NB4 (cell line): ENCODE data around the gene KATNBL1.
"Not testable (repeated sequence)": the region's sequence is repeated elsewhere in the genome, so short reads cannot be mapped to it uniquely, and the experiment has no call there.

ENCODE experiments used
- DNase-seq: peaks from one replicate; pipeline ENCODE4 v3.0.0; 2010; ENCODE audit warnings: low read depth
- H3K4me3 ChIP-seq: one replicate; pipeline ENCODE4 v1.5.1; 2011; ENCODE audit warnings: mild to moderate bottlenecking, low read depth, low read length, moderate library complexity
- MAX ChIP-seq: IDR thresholded peaks from 2 replicates; pipeline ENCODE4 v1.6.1; 2011; ENCODE audit warnings: low read depth, low read length
- MYC ChIP-seq: IDR thresholded peaks from 2 replicates; pipeline ENCODE4 v1.6.1; 2011; ENCODE audit warnings: low read depth, low read length
- POLR2A ChIP-seq: IDR thresholded peaks from 2 replicates; pipeline ENCODE4 v1.6.1; 2011; ENCODE audit warnings: mild to moderate bottlenecking; ENCODE audit not compliant: insufficient read length; ENCODE audit errors: extremely low read depth
- TF ChIP-seq, protein P1 (sequence below): IDR thresholded peaks from one replicate; pipeline ENCODE4 v1.5.1; 2012; ENCODE audit warnings: low read depth, low read length

Gene KATNBL1

GRCh38 chr15:34125945-34126344 is 84.0 kb downstream of the KATNBL1 start:
- no peak for DNase-seq
- TF ChIP-seq, protein P1, sequence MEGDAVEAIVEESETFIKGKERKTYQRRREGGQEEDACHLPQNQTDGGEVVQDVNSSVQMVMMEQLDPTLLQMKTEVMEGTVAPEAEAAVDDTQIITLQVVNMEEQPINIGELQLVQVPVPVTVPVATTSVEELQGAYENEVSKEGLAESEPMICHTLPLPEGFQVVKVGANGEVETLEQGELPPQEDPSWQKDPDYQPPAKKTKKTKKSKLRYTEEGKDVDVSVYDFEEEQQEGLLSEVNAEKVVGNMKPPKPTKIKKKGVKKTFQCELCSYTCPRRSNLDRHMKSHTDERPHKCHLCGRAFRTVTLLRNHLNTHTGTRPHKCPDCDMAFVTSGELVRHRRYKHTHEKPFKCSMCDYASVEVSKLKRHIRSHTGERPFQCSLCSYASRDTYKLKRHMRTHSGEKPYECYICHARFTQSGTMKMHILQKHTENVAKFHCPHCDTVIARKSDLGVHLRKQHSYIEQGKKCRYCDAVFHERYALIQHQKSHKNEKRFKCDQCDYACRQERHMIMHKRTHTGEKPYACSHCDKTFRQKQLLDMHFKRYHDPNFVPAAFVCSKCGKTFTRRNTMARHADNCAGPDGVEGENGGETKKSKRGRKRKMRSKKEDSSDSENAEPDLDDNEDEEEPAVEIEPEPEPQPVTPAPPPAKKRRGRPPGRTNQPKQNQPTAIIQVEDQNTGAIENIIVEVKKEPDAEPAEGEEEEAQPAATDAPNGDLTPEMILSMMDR: no peak
- no peak overlapping the region for H3K4me3 ChIP-seq

GRCh38 chr15:34124651-34125050 is 85.2 kb downstream of the KATNBL1 start:
- no peak for TF ChIP-seq POLR2A
- TF ChIP-seq MYC: no peak
- TF ChIP-seq MAX: no peak
- TF ChIP-seq, protein P1: no peak
- no peak overlapping the region for H3K4me3 ChIP-seq
- no peak for DNase-seq

DNA sequence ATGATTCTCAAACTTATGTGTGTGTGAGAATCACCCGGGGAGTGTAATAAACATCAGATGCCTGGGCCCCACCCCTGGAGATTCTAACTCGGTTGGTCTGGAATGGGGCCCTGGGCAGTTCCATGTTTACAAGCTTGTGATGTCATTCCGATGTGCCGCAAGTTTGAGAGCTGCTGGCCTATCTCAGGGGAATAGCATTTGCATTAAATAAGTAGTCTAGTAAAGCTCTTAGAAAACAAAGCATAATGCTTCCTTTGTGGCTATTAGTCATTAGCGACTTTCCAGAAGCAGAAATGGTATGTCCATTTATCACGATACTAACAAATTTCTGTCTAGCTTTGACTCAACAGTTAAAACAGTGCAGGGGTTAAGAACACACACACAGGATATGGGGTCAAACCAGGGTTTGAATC is 87.1 kb downstream of the KATNBL1 start:
- no peak overlapping the region for H3K4me3 ChIP-seq
- TF ChIP-seq POLR2A (no peak), MAX (no peak), MYC (no peak)
- TF ChIP-seq, protein P1: no peak
- DNase-seq: no peak

- not testable (repeated sequence) for H3K4me3 ChIP-seq, DNase-seq
Measured at GRCh38 chr15:34121786-34122185, 88.1 kb downstream of the KATNBL1 start.

- DNase-seq, H3K4me3 ChIP-seq: not testable (repeated sequence)
Measured at GRCh38 chr15:34120420-34120819, 89.5 kb downstream of the KATNBL1 start.

- H3K4me3 ChIP-seq: no peak overlapping the region
- TF ChIP-seq MAX: no peak
- no peak for TF ChIP-seq POLR2A
- TF ChIP-seq, protein P1: no peak
- no peak for TF ChIP-seq MYC
- DNase-seq: no peak
Measured at GRCh38 chr15:34119291-34119690, 90.6 kb downstream of the KATNBL1 start.

- DNase-seq: no peak
- no peak for TF ChIP-seq MYC
- TF ChIP-seq, protein P1: no peak
- TF ChIP-seq POLR2A: no peak
- no peak for TF ChIP-seq MAX
- no peak overlapping the region for H3K4me3 ChIP-seq
Measured at GRCh38 chr15:34116620-34117019, 93.3 kb downstream of the KATNBL1 start.
